Measurements from ENCODE around the gene PSMD13.

- TF ChIP-seq EZH2 (IDR thresholded peaks at IDR 0.05; ENCODE audit: borderline replicate concordance, low read length), result no peak
- TF ChIP-seq, protein P1, sequence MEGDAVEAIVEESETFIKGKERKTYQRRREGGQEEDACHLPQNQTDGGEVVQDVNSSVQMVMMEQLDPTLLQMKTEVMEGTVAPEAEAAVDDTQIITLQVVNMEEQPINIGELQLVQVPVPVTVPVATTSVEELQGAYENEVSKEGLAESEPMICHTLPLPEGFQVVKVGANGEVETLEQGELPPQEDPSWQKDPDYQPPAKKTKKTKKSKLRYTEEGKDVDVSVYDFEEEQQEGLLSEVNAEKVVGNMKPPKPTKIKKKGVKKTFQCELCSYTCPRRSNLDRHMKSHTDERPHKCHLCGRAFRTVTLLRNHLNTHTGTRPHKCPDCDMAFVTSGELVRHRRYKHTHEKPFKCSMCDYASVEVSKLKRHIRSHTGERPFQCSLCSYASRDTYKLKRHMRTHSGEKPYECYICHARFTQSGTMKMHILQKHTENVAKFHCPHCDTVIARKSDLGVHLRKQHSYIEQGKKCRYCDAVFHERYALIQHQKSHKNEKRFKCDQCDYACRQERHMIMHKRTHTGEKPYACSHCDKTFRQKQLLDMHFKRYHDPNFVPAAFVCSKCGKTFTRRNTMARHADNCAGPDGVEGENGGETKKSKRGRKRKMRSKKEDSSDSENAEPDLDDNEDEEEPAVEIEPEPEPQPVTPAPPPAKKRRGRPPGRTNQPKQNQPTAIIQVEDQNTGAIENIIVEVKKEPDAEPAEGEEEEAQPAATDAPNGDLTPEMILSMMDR (IDR thresholded peaks at IDR 0.05; ENCODE audit: low read length), result no peak
These were observed 28.4 kb upstream of the PSMD13 start for GRCh38 chr11:208181-208916.

All from OCI-LY1 (cell line).